ENCODE measurements around the gene GLIS1. TPM values are rescaled to one million over a fixed set of nuclear protein-coding genes. Genes with fewer than 3 reads are reported as not detected.

Gene GLIS1
- total RNA-seq, 2 donors from 2014 or later = not detected

- no peak for ATAC-seq (replicated peaks)
- H3K27ac Mint-ChIP-seq = no peak overlapping the region
- H3K9me3 Mint-ChIP-seq = no peaks in the 10 kb centered on the region
- H3K4me1 Mint-ChIP-seq = no peaks in the 10 kb centered on the region
- no peaks in the 10 kb centered on the region for H3K36me3 Mint-ChIP-seq (ENCODE audit: low read depth)
- no peak overlapping the region for H3K4me3 Mint-ChIP-seq
- no peaks in the 10 kb centered on the region for H3K27me3 Mint-ChIP-seq
Observed at GRCh38 chr1:53506355-53507050, 232.5 kb downstream of the GLIS1 start.

- no peak for ATAC-seq (replicated peaks)
- Mint-ChIP-seq H3K4me3 (no peak overlapping the region), H3K27ac (no peak overlapping the region), H3K27me3 (no peaks in the 10 kb centered on the region), H3K4me1 (no peaks in the 10 kb centered on the region), H3K9me3 (no peaks in the 10 kb centered on the region), H3K36me3 (ENCODE audit: low read depth) (no peaks in the 10 kb centered on the region)
Observed at GRCh38 chr1:53505891-53506290, 233.1 kb downstream of the GLIS1 start.

GRCh38 chr1:53505401-53505800, 233.6 kb downstream of the GLIS1 start:
- no peaks in the 10 kb centered on the region for H3K9me3 Mint-ChIP-seq

GRCh38 chr1:53504901-53505300, 234.1 kb downstream of the GLIS1 start:
- Mint-ChIP-seq H3K4me3 (no peak overlapping the region), H3K9me3 (no peaks in the 10 kb centered on the region), H3K27ac (no peak overlapping the region), H3K36me3 (ENCODE audit: low read depth) (no peaks in the 10 kb centered on the region), H3K4me1 (no peaks in the 10 kb centered on the region), H3K27me3 (no peaks in the 10 kb centered on the region)
- no peak for ATAC-seq (replicated peaks)

More at GRCh38 chr1:53505401-53505800, 233.6 kb downstream of the GLIS1 start:
- H3K27me3 Mint-ChIP-seq = no peaks in the 10 kb centered on the region
- H3K36me3 Mint-ChIP-seq (ENCODE audit: low read depth) = no peaks in the 10 kb centered on the region
- H3K4me1 Mint-ChIP-seq = no peaks in the 10 kb centered on the region
- H3K4me3 Mint-ChIP-seq = no peak overlapping the region
- no peak for ATAC-seq (replicated peaks)
- H3K27ac Mint-ChIP-seq = no peak overlapping the region

GRCh38 chr1:53503433-53504217, 235.3 kb downstream of the GLIS1 start:
- ATAC-seq (replicated peaks) = no peak
- no peaks in the 10 kb centered on the region for H3K9me3 Mint-ChIP-seq
- H3K4me1 Mint-ChIP-seq = no peaks in the 10 kb centered on the region
- H3K4me3 Mint-ChIP-seq = no peak overlapping the region
- H3K36me3 Mint-ChIP-seq (ENCODE audit: low read depth) = no peaks in the 10 kb centered on the region
- H3K27me3 Mint-ChIP-seq = no peaks in the 10 kb centered on the region
- H3K27ac Mint-ChIP-seq = no peak overlapping the region

GRCh38 chr1:53502641-53503432, 236.1 kb downstream of the GLIS1 start:
- no peak overlapping the region for H3K4me3 Mint-ChIP-seq
- H3K27me3 Mint-ChIP-seq = no peaks in the 10 kb centered on the region
- H3K27ac Mint-ChIP-seq = no peak overlapping the region
- peak; percentile 14 for ATAC-seq (replicated peaks)
- H3K4me1 Mint-ChIP-seq = no peaks in the 10 kb centered on the region
- H3K36me3 Mint-ChIP-seq (ENCODE audit: low read depth) = no peaks in the 10 kb centered on the region
- H3K9me3 Mint-ChIP-seq = no peaks in the 10 kb centered on the region

- Mint-ChIP-seq H3K27me3 (no peaks in the 10 kb centered on the region), H3K4me1 (no peaks in the 10 kb centered on the region), H3K4me3 (no peak overlapping the region), H3K36me3 (ENCODE audit: low read depth) (no peaks in the 10 kb centered on the region), H3K9me3 (no peaks in the 10 kb centered on the region), H3K27ac (no peak overlapping the region)
- no peak for ATAC-seq (replicated peaks)
Observed at GRCh38 chr1:53501065-53502005, 237.6 kb downstream of the GLIS1 start.

- H3K4me1 Mint-ChIP-seq = no peaks in the 10 kb centered on the region
- no peaks in the 10 kb centered on the region for H3K36me3 Mint-ChIP-seq (ENCODE audit: low read depth)
- H3K27ac Mint-ChIP-seq = no peak overlapping the region
- H3K9me3 Mint-ChIP-seq = no peaks in the 10 kb centered on the region
- no peak for ATAC-seq (replicated peaks)
- H3K27me3 Mint-ChIP-seq = no peaks in the 10 kb centered on the region
- no peak overlapping the region for H3K4me3 Mint-ChIP-seq
Observed at GRCh38 chr1:53500204-53501064, 238.5 kb downstream of the GLIS1 start.

GRCh38 chr1:53499257-53500203, 239.4 kb downstream of the GLIS1 start:
- Mint-ChIP-seq H3K36me3 (ENCODE audit: low read depth) (no peaks in the 10 kb centered on the region), H3K4me1 (no peaks in the 10 kb centered on the region), H3K27me3 (peaks cover 3% of the 10 kb centered on the region), H3K4me3 (no peak overlapping the region), H3K9me3 (no peaks in the 10 kb centered on the region), H3K27ac (no peak overlapping the region)
- no peak for ATAC-seq (replicated peaks)

- H3K4me3 Mint-ChIP-seq = no peak overlapping the region
- no peaks in the 10 kb centered on the region for H3K9me3 Mint-ChIP-seq
- no peak overlapping the region for H3K27ac Mint-ChIP-seq
- H3K36me3 Mint-ChIP-seq (ENCODE audit: low read depth) = no peaks in the 10 kb centered on the region
- no peaks in the 10 kb centered on the region for H3K4me1 Mint-ChIP-seq
- ATAC-seq (replicated peaks) = no peak
- H3K27me3 Mint-ChIP-seq = peaks cover 3% of the 10 kb centered on the region
Observed at GRCh38 chr1:53498555-53499131, 240.3 kb downstream of the GLIS1 start.

GRCh38 chr1:53495633-53496345, 243.2 kb downstream of the GLIS1 start:
- Mint-ChIP-seq H3K27me3 (peaks cover 6% of the 10 kb centered on the region), H3K4me1 (no peaks in the 10 kb centered on the region)
- ATAC-seq (replicated peaks) = no peak

GRCh38 chr1:53490351-53490750, 248.6 kb downstream of the GLIS1 start:
- Mint-ChIP-seq H3K4me1 (no peaks in the 10 kb centered on the region), H3K4me3 (no peak overlapping the region), H3K27ac (no peak overlapping the region), H3K27me3 (peaks cover 27% of the 10 kb centered on the region), H3K36me3 (ENCODE audit: low read depth) (no peaks in the 10 kb centered on the region), H3K9me3 (no peaks in the 10 kb centered on the region)
- no peak for ATAC-seq (replicated peaks)

More at GRCh38 chr1:53495633-53496345, 243.2 kb downstream of the GLIS1 start:
- H3K36me3 Mint-ChIP-seq (ENCODE audit: low read depth) = no peaks in the 10 kb centered on the region
- no peak overlapping the region for H3K4me3 Mint-ChIP-seq
- no peak overlapping the region for H3K27ac Mint-ChIP-seq
- no peaks in the 10 kb centered on the region for H3K9me3 Mint-ChIP-seq
